Esophagus muscularis mucosa (tissue), 3 donors: ENCODE results near the gene GPI.

Experiments
- POLR2AphosphoS5 ChIP-seq, 2 donors: sonication (generic); formaldehyde crosslinking; IDR thresholded peaks; one replicate each; pipeline ENCODE4 v1.6.1; 2017; ENCODE audit warnings: antibody characterized with exemption in 2 of 2
- TF ChIP-seq, protein P1 (sequence below), 3 experiments: fragments of 200-600 bp in 2 of 3; fragments of 450-650 bp in 1 of 3; sonication (generic) in 2 of 3; IDR thresholded peaks; one replicate each; pipeline ENCODE4 v1.5.1; 2017 to 2019; ENCODE audit warnings: antibody characterized with exemption in 3 of 3, mild to moderate bottlenecking in 2 of 3, moderate library complexity in 1 of 3

DNA sequence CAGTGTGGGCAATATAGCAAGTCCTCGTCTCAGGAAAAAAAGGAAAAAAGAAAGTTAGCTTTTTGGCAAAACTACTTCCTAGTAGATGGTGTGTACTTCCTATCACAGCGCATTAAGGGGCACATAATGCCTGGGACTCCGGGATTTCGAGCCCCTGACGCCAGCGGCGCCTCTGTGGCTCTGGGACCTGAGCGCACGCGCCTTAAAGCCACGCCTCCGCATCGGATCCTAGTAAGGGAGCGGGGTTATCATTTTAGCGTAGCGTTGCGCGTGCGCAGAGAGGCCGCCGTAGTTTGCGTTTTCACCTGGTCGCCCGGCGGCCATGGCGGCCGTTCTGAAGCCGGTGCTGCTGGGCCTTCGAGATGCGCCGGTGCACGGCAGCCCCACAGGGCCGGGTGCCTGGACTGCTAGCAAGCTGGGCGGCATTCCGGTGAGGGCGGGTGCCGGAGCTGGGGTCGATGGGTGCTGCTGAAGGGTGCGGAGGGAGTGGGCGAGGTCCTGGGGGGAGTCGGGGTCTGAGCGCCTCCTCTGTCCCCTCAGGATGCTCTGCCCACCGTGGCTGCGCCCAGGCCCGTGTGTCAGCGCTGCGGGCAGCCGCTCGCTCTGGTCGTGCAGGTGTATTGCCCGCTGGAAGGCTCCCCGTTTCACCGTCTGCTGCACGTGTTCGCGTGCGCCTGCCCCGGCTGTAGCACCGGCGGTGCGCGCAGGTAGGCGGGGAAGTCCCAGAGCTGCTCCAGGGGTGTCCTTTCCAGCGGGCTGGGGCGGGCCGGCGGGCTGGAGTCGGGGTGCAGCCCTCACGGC, 39.3 kb downstream of the GPI start, which contains the start of gene PDCD2L:
- peak; percentile 88 for TF ChIP-seq POLR2AphosphoS5 (IDR thresholded peaks at IDR 0.05)
- TF ChIP-seq, protein P1, sequence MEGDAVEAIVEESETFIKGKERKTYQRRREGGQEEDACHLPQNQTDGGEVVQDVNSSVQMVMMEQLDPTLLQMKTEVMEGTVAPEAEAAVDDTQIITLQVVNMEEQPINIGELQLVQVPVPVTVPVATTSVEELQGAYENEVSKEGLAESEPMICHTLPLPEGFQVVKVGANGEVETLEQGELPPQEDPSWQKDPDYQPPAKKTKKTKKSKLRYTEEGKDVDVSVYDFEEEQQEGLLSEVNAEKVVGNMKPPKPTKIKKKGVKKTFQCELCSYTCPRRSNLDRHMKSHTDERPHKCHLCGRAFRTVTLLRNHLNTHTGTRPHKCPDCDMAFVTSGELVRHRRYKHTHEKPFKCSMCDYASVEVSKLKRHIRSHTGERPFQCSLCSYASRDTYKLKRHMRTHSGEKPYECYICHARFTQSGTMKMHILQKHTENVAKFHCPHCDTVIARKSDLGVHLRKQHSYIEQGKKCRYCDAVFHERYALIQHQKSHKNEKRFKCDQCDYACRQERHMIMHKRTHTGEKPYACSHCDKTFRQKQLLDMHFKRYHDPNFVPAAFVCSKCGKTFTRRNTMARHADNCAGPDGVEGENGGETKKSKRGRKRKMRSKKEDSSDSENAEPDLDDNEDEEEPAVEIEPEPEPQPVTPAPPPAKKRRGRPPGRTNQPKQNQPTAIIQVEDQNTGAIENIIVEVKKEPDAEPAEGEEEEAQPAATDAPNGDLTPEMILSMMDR (IDR thresholded peaks at IDR 0.05), result peak in 1 of 3 experiments; percentile 13
